Measurements from ENCODE around the gene TRDN.

- no peak for TF ChIP-seq POLR2AphosphoS5 (IDR thresholded peaks at IDR 0.05)
- TF ChIP-seq CTCF (IDR thresholded peaks at IDR 0.05): no peak
- TF ChIP-seq POLR2A (IDR thresholded peaks at IDR 0.05): no peak
These were observed 264.0 kb downstream of the TRDN start for GRCh38 chr6:123372737-123373136.

Data from sigmoid colon (tissue), 4 donors.